ENCODE data around the gene TAPT1. TPM values are rescaled to one million over a fixed set of nuclear protein-coding genes. Genes with fewer than 3 reads are reported as not detected.
A peak's percentile ranks its signal among the peaks of the same experiment; 100 is the strongest.

TAPT1 gene
- polyA plus RNA-seq, 1 of the 3 experiments (the other 2 are of a cell fraction): 6.2 TPM

- TF ChIP-seq MEF2A (IDR thresholded peaks at IDR 0.05; ENCODE audit: borderline replicate concordance, low read depth) (no peak), JUND (IDR thresholded peaks at IDR 0.05) (no peak), YY1 (IDR thresholded peaks at IDR 0.05; ENCODE audit: low read depth) (no peak), EZH2phosphoT487 (IDR thresholded peaks at IDR 0.05; ENCODE audit: borderline replicate concordance, low read depth) (no peak), SIN3A (IDR thresholded peaks at IDR 0.05; ENCODE audit: borderline replicate concordance, low read depth, low read length) (no peak), NFIC (IDR thresholded peaks at IDR 0.05; ENCODE audit: borderline replicate concordance) (no peak), FOXJ3 (CRISPR knock-in tag; IDR thresholded peaks at IDR 0.05) (no peak), FOXM1 (IDR thresholded peaks at IDR 0.05; ENCODE audit: low read depth) (no peak), PBX3 (IDR thresholded peaks at IDR 0.05) (no peak), GATA2 (CRISPR knock-in tag; IDR thresholded peaks at IDR 0.05) (no peak), IRF3 (IDR thresholded peaks at IDR 0.05; ENCODE audit: low read depth, low read length) (no peak), USF1 (IDR thresholded peaks at IDR 0.05; ENCODE audit: borderline replicate concordance, low read depth) (no peak)
These were observed 103.5 kb downstream of the TAPT1 start (continued) for GRCh38 chr4:16122784-16123183.

GRCh38 chr4:16122308-16122711, 104.0 kb downstream of the TAPT1 start:
- Histone ChIP-seq H3K79me2 (ENCODE audit: insufficient read depth) (no peaks in the 10 kb centered on the region), H3K27ac (ENCODE audit: low read depth in 2 of 2, low read length in 1 of 2) (no peak overlapping the region), H3F3A (replicated peaks; ENCODE audit: insufficient read depth) (no peaks in the 10 kb centered on the region), H2AFZ (ENCODE audit: low read depth) (no peak overlapping the region), H3K4me2 (no peak overlapping the region), H3K9ac (no peak overlapping the region), H3K36me3 (replicated peaks in 1 of 2; ENCODE audit: control insufficient read depth in 1 of 2, insufficient read depth in 2 of 2, low read length in 1 of 2) (no peaks in the 10 kb centered on the region), H3K4me1 (ENCODE audit: control insufficient read depth in 1 of 2, insufficient read depth in 2 of 2, low read depth in 1 of 2, low read length in 1 of 2) (peaks cover 0 to 5% of the 10 kb centered on the region in 2 experiments; a peak in 1 of 4 replicates), H4K20me1 (ENCODE audit: insufficient read depth) (no peaks in the 10 kb centered on the region), H3K27me3 (ENCODE audit: insufficient read depth) (no peaks in the 10 kb centered on the region), H3K4me3 (ENCODE audit: low read depth in 2 of 2, low read length in 1 of 2) (no peak overlapping the region), H3K9me2 (no peaks in the 10 kb centered on the region), H3K9me3 (no peaks in the 10 kb centered on the region)
- POLR2A ChIA-PET: no interaction called here
- DNase-seq: no peak
- no peak for TF ChIP-seq GATA2 (CRISPR knock-in tag; IDR thresholded peaks at IDR 0.05)
- CTCF ChIA-PET: no interaction called here
- 47% methylated on average over 4 of the region's 4 CpGs for WGBS (ENCODE audit: low lambda C conversion rate)

GRCh38 chr4:16120720-16121119, 105.6 kb downstream of the TAPT1 start:
- Histone ChIP-seq H3F3A (replicated peaks; ENCODE audit: insufficient read depth) (no peaks in the 10 kb centered on the region), H3K27ac (ENCODE audit: low read depth in 2 of 2, low read length in 1 of 2) (no peak overlapping the region), H3K9me2 (no peaks in the 10 kb centered on the region), H2AFZ (ENCODE audit: low read depth) (peak overlapping the region; percentile 46; the same call in 1 of the 2 replicates), H3K79me2 (ENCODE audit: insufficient read depth) (no peaks in the 10 kb centered on the region), H4K20me1 (ENCODE audit: insufficient read depth) (no peaks in the 10 kb centered on the region), H3K9me3 (no peaks in the 10 kb centered on the region), H3K4me2 (no peak overlapping the region), H3K4me3 (ENCODE audit: low read depth in 2 of 2, low read length in 1 of 2) (no peak overlapping the region), H3K27me3 (ENCODE audit: insufficient read depth) (no peaks in the 10 kb centered on the region), H3K36me3 (replicated peaks in 1 of 2; ENCODE audit: control insufficient read depth in 1 of 2, insufficient read depth in 2 of 2, low read length in 1 of 2) (no peaks in the 10 kb centered on the region), H3K4me1 (ENCODE audit: control insufficient read depth in 1 of 2, insufficient read depth in 2 of 2, low read depth in 1 of 2, low read length in 1 of 2) (peaks cover 0 to 2% of the 10 kb centered on the region in 2 experiments; a peak in 1 of 4 replicates), H3K9ac (no peak overlapping the region)
- CTCF ChIA-PET: no interaction called here
- peak; percentile 69 for TF ChIP-seq PBX3 (IDR thresholded peaks at IDR 0.05)
- no peak for TF ChIP-seq JUND (IDR thresholded peaks at IDR 0.05)
- POLR2A ChIA-PET: no interaction called here
- 10% methylated on average over 3 of the region's 4 CpGs for WGBS (ENCODE audit: low lambda C conversion rate)
- DNase-seq: no peak
